ENCODE measurements around the gene AFAP1L1. TPM values are rescaled to one million over a fixed set of nuclear protein-coding genes. Genes with fewer than 3 reads are reported as not detected.

Gene AFAP1L1
- total RNA-seq, 1 donor from 2014 or later: 21.9 TPM

DNA sequence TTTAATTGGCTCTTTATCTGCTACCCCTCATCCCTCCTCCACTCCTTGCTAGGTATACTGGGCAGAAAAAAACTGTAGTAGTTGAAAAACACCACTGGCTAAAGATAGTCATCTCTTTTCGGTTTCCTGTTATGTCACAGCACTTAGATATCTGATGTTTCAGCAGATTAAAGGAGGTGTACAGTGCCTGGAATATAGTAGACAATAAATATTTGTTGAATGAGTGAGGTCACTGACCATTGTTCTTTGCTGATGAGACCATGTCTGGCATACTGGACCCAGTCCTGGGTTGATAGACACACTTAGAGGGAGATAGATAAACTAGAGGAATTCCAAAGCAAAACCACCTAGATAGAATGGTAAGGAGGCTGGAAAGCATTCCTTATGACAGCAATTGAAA lies 76.9 kb downstream of the AFAP1L1 start:
- DNase-seq (ENCODE audit: low read depth): no peak

DNA sequence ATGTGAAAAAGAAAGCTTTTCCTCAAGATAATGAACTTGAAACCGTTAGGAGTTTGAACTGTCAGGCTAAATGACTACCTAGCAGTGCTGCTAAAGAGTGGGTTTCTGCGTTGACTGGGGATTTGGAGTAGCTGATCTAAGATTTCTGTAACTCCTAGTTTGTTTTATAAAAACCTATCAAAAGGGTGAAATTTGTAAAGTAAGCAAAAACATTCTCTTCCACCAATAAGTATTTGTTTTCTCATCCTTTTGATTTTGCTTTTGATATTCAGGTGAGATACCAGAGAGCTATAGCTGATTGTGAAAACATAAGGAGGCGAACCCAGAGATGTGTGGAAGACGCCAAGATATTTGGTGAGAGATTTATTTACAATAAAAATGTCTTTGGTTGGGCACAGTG lies 77.7 kb downstream of the AFAP1L1 start:
- no peak for DNase-seq (ENCODE audit: low read depth)

DNA sequence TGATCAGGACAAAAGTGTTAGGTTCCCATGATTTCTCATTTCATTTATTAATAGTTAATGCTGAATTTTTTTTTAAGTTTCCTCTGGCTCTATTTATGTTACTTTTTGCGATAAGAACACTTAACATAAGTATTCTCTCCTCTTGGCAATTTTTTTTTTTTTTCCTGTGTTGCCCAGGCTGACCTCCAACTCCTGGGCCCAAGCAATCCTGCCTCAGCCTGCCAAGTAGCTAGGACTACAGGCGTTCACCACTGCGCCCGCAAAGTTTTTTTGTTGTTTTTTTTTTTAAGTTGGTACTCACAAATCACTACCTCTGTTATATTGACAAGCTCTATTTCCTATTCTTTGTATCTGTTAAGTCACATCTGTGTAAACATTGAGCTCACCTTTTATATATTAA lies 80.5 kb downstream of the AFAP1L1 start:
- DNase-seq (ENCODE audit: low read depth): no peak

DNA sequence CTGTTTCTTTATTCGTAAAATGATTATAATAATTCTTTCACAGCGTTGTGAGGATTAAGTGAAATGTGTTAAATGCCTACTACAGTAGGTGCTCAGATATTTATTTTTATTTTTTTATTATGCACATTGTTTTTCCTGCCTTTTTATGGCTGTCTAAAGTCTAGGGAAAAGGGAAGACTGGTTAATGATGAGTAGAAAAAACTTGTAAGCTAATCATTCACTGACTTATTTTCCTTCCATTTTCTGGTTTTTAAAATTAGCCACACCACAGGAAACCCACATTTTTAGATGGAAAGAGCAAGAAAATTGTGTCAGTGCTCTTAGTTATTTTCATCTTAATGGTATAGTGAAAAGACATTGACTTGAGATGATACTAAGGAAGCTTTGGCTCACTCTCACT lies 82.3 kb downstream of the AFAP1L1 start:
- DNase-seq (ENCODE audit: low read depth): no peak

DNA sequence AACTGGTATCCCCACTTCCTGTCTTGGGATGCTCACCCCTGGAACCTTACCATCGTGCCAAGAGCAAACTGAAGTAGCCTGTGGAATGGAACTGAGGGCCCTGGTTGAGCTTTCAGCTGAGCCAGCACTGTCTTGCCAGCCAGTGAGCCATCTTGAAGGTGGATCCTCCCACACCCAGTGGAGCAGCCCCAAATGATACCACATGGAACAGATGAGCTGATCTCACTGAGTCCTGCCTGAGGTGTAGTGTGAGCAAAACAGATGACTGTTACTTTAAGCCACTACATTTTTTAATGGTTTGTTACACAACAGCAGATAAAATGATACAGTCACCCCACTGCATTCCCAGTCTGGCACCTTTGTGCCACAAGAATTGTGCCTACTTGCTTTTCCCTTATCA lies 84.0 kb downstream of the AFAP1L1 start:
- DNase-seq (ENCODE audit: low read depth): no peak

DNA sequence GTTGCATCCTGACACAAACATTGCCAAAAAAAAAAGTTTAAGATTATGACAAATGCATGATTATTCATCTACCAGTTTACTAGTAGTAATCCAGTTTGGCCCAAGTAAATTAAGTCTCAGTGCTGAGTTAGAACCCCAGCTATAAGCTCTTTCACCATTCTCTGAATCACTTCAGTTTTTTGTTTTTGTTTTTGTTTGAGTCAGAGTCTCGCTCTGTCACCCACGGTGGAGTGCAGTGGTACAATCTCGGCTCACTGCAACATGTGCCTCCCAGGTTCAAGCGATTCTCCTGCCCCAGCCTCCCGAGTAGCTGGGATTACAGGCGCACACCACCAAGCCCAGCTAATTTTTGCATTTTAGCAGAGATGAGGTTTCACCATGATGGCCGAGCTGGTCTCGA lies 84.7 kb downstream of the AFAP1L1 start:
- no peak for DNase-seq (ENCODE audit: low read depth)

DNA sequence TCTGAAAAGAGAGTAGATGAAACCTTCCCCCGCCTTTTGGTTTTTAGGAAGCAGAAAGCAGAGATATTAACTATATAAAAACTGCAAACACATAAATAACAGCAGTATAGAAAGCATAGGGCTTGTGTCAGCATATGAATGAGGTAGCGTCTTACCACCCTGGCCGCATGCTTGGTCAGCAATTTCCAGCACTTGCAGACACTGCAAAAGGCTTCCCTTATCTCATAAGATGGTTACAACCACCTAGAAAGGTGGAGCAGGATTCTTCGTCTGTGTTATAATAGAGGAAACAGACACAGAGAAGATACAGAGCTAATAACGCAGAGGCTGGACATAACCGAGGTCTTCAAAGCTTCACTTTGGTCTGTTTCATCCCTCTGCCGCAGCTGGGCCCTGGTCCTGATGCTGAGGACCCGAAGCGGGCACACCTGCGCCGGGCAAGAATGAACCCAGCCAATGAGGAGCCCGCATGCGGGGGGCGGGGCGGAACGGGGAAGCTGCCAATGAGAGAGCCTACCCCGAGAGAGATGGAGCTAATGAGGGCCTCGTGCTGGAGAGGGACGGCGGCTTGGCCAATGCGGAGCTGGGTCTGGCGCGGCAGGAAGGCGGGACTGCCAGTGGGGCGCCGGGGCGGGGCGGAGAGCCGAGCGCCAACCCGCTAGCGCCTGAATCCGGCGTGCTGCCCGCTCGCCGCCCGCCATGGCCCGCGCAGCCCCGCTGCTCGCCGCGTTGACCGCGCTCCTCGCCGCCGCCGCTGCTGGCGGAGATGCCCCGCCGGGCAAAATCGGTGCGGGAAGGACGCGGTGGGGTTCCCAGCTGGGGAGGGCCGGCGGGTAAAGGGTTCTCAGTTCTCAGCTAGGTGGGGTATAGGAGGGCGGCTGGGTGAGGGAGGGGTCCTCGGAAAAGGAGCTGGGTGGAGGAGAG lies 86.0 kb downstream of the AFAP1L1 start, which contains the start of gene PCYOX1L:
Gene PCYOX1L (plus strand): TSS at position 677 of the 924 bp plus-strand sequence. CDS start 23 bp downstream, at position 700.
- peak; percentile 89 for DNase-seq (ENCODE audit: low read depth)

DNA sequence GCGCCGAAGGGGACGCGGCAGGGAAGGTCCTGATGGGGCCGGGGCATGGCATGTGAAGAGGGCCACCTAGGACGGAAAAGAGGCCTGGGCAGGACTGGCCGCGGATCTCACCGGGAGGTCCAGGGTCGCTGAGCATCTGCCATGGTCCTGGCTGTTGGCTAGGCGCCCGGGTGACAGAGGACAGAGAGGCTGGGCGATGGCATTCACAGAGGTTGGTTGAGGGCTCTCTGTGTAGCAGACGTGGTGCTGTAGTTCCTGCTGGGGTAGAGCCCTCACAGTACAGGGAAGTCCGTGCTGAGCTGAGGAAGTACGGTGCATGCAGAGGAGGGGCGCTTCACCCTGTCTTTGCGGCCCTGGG lies 86.6 kb downstream of the AFAP1L1 start:
- no peak for DNase-seq (ENCODE audit: low read depth)

DNA sequence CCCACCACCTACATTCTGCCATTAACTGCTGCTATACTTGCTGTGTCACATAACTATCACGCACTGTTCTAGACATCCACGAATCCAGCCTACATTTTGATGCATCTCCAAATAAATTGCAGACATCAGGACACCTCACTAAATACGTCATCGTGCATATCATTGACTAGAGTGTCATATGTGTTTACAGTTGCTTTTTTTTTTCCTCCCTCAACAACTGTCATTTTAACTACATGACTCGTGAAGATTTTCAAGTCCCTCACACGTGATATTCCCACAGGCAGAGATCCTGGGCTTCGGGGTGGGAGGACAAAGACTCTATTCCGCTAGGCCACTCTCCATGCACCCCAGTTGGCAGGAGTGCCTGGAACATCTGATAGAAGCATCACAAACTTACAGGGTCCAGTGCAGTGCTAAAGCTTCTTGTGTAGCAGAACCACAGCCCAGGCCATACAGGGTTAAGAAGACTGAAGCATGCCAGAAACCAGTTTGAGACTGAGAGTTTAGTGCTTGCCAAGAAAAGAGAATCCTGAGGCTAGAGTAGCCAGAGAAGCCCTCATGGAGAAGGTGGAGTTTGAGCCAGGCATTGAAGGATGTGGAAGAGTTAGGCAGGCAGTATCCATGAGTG lies 87.3 kb downstream of the AFAP1L1 start:
- no peak for DNase-seq (ENCODE audit: low read depth)

DNA sequence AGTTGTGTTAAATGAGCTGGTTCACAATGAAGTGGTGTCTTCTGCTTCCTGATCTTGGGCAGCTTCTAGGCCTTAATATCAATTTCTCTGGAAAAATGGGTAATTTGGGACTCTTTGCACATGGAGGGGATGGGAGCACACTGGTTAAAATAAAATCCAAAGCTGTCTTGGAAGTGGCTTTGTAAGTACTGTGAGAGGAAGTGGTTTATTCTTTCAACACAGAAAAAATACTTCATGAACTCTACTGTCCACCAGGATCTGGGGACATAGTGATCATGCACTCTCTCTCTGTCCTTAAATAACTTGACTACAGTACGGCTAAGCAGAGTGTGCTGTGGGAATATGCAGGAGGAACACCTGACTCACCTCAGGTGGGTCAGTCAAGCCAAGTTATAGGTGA lies 88.6 kb downstream of the AFAP1L1 start:
- no peak for DNase-seq (ENCODE audit: low read depth)

DNA sequence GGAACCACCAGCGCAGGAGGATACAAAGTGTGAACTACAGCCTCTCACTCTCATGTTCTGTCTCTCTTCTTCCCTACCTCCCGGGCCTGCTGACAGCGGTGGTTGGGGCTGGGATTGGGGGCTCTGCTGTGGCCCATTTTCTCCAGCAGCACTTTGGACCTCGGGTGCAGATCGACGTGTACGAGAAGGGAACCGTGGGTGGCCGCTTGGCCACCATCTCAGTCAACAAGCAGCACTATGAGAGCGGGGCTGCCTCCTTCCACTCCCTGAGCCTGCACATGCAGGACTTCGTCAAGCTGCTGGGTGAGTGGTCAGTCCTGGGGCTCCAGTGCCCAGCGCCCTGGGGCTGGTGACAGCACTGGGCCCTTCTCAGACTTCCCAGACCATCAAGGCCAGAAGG lies 90.9 kb downstream of the AFAP1L1 start:
- no peak for DNase-seq (ENCODE audit: low read depth)

DNA sequence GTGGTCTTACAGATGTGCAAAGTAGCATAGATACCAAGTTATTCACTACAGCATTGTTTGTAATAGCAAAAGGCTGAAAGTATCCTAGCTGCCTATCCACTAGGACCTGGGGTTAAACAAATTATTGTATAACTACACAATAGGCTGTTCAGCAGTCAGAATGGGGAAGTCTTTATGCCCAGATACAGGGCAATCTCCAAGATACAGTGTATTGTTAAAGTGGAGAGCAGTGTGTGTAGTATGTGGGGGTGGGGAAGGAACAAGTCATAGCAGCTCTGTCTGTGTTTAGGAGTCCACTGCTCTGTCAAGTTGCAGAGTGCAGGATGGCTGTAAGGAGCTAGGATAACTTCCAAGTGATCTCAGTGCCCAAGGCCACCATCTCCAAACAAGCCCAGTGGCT lies 91.7 kb downstream of the AFAP1L1 start:
- no peak for DNase-seq (ENCODE audit: low read depth)

DNA sequence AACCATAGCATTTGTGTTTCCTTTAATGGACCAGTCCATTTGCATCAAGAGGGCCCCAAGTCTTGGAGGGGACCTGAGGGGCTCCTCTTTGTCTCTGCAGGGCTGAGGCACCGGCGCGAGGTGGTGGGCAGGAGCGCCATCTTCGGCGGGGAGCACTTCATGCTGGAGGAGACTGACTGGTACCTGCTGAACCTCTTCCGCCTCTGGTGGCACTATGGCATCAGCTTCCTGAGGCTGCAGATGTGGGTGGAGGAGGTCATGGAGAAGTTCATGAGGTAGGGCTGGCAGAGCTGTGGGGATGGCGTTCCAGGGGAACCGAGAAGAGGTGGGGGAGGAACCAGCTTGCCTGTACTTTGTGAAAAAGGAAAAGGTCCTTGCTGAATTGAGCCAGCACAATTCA lies 92.3 kb downstream of the AFAP1L1 start:
- DNase-seq (ENCODE audit: low read depth): no peak

DNA sequence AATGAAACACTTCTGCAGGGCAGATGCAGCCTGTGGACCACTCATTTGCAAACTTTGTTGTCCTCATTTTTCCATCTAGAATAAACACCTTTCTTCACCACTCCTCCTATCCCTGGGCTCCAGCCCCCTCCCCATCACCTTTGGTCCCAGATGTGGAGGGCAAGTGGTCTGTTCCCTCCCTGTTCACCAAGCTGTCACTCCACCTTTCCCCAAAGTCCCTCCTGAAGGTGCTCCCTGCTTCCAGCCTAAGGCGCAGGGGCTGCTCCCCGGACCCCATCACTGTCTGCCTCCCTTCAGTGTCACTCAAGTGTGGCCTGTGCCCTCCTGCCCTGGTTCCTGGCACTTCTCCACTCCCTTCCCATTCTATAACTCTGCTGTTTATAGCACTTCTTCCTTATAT lies 93.1 kb downstream of the AFAP1L1 start:
- no peak for DNase-seq (ENCODE audit: low read depth)

DNA sequence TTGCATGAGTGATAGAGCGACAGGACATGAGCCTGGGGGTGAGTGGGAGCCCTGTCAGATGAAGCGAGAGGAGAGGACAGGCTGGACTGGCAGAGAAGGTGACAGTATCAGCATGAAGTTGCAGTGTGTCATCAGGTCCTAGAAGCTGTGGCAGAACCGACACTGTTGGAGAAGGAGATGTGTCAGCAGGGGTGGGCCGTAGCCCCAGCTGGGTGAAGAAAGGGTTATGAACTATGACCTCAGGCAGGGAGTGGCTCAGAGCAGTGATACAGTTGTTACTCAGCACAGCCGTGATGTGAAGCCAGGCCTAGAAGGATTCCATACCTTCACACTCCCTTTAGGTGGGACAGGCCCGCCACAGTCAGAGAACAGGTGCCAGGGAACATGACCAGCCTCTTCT lies 93.8 kb downstream of the AFAP1L1 start:
- DNase-seq (ENCODE audit: low read depth): no peak

DNA sequence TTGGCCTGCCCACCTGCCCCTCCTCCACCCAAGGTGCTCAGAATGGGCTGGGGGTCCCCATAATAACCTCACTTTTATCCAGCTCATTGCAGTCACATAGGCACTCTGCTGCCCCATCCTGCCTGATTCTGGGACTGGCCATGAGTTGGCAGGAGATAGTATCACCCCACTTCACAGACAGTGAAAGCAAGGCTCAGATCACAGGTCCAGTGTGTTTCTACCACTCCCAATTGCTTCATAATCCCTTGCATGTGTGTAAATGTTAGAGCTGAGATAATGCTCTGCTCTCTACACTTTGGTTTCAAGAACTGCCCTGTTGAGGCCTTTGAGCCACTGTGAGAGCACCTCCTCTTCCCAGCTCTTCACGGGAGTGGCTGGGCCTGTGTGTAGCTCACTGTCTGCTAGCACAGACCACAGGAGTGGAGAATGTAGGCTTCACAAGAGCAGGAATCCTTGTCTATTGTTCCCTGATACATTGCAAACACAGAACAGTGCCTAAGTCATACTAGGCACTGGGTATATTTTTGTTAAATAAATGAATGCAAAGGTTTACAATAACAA lies 94.6 kb downstream of the AFAP1L1 start:
- no peak for DNase-seq (ENCODE audit: low read depth)

DNA sequence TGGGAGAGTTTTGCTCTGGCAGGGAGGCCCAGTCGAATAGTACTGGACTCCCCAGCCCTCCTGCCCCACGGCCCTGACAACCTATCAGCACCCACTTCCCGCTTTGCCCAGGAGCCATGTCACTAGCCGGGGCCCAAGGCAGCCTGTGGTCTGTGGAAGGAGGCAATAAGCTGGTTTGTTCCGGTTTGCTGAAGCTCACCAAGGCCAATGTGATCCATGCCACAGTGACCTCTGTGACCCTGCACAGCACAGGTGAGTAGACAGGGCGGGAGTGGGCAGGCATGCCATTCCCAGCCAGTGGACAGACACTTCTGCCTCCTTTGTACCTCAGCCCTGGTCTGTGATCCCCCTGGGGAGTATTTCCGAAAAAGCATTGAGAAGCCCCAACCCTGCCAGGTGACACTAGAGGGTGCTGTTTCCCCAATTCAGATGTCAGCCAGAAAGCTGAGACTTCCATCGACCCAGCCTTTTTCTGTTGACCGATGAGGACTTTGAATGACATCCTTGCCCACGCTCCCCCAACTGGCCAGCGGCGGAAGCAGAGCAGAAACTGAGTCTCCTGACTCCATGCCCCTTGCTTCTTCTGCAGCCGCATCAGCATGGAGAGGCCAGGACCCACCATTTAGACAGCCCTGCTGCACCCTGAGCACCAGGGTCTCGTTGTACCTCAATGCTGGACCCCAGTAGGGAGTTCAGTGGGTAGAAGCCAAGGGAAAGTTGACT lies 95.8 kb downstream of the AFAP1L1 start:
- peak; percentile 53 for DNase-seq (ENCODE audit: low read depth)

DNA sequence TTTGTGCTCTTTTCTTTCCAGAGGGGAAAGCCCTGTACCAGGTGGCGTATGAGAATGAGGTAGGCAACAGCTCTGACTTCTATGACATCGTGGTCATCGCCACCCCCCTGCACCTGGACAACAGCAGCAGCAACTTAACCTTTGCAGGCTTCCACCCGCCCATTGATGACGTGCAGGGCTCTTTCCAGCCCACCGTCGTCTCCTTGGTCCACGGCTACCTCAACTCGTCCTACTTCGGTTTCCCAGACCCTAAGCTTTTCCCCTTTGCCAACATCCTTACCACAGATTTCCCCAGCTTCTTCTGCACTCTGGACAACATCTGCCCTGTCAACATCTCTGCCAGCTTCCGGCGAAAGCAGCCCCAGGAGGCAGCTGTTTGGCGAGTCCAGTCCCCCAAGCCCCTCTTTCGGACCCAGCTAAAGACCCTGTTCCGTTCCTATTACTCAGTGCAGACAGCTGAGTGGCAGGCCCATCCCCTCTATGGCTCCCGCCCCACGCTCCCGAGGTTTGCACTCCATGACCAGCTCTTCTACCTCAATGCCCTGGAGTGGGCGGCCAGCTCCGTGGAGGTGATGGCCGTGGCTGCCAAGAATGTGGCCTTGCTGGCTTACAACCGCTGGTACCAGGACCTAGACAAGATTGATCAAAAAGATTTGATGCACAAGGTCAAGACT lies 96.5 kb downstream of the AFAP1L1 start:
- DNase-seq (ENCODE audit: low read depth): no peak

DNA sequence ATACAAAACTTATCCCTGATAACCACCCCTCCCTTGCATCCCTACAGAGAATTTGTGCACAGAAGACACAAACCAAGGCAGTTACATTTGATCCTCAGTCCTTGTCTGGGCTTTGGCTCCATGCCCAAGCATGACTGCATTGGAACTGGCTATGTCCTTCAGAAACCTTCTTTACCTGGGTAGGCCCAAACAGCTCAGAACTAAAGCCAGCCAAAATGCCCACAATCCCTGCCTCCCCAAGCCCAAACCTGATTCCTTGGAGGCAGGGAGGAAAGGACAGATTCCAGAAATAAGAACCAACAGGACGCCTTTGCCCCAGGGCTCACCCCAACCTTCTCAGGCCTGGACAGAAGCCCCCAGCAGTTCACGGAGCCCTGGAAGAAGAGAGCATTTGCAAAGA lies 99.2 kb downstream of the AFAP1L1 start:
- no peak for DNase-seq (ENCODE audit: low read depth)

DNA sequence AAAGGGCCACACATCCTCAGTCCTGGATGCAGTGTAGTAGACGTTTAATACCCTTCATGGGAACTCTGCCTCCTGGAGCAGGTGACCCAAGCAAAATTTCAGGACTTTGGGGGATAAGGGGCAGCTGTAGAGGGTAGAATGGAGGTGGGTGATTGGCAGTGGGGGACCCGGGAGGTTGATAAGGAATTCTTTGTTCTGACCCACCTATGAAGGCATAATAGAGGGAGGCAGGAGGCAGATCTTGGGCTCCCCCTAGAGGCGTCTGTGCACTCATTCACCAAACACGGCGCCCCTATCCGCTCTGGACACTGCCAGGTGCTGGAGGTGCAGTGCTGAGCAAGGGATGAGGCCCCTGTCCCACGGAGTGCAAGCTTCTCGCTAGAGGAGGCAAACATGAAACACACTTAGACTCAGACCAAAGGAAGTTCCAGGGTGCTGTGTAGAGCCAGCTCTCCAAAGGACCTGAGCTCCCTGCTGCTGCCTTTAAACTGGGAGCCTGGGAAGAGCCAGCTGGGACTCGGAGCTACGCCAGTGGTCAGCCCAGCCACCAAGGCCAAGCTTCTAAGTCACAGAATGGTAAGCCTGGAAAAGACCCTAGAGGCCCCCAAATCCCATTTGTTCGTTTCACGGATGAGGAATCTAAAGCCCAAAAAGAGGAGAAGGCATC lies 99.8 kb downstream of the AFAP1L1 start:
- DNase-seq (ENCODE audit: low read depth): peak; percentile 30

DNA sequence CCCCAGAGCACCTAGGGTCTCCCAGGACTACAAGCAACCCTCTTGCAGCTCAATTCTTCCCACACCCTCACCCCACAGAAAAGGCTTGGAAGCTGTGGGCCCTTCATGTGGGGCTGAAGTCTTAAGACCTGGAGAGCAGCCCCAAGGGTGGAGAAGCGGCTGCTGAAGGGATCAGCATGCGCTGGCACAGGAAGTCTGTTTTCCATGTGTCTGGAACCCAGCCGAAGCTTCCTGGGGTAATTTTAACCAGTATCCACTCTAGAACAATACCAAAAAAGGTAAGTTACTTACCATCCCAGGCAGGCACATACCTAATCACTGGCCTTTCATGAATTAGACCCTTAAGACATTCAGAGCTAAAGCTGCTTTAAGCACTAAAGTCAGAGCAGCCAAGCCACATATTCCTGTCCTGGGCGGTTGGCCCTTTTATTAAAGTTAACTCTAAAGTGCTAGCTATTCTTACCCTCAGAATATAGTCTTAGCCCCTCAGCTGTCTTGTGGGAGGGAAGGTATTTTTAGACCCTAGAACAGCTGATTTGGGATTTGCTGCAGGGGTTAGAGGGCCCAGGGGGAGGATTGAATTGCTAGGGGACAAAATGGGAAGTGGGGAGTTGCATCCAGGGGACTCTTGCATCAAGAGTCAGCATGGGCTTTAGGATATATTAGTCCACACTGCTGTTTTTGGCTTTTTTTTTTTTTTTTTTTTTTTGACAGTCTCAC lies 100.6 kb downstream of the AFAP1L1 start:
- no peak for DNase-seq (ENCODE audit: low read depth)
